ENCODE data around the gene TRHDE. TPM values are rescaled to one million over a fixed set of nuclear protein-coding genes. Genes with fewer than 3 reads are reported as not detected.

TRHDE gene
- total RNA-seq, 1 donor from 2014 or later, result 12.5 TPM

DNA sequence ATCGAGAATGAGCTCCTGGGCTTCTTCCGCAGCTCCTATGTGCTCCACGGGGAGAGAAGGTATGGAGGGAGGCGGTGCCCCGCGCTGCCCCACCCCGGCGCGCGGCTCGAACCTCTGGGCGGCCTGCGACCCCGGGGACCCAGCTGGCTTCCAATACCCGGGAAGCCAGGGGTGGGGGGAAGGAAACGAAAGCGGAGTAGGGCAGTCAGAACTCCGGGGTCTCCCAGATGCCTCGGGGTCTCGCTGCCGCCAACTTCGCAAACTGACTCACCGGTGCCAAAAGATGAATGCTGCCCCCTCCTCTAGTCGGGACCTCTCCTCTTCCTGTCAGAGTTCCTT, 1.3 kb downstream of the TRHDE start:
- H3K27ac ChIP-seq, result peak overlapping the region; percentile 72
- ATAC-seq (peak; percentile 14 to 36), DNase-seq (no peak)
- peaks cover 32% of the 10 kb centered on the region for H3K27me3 ChIP-seq (ENCODE audit: low read depth)
- TF ChIP-seq, protein P1, sequence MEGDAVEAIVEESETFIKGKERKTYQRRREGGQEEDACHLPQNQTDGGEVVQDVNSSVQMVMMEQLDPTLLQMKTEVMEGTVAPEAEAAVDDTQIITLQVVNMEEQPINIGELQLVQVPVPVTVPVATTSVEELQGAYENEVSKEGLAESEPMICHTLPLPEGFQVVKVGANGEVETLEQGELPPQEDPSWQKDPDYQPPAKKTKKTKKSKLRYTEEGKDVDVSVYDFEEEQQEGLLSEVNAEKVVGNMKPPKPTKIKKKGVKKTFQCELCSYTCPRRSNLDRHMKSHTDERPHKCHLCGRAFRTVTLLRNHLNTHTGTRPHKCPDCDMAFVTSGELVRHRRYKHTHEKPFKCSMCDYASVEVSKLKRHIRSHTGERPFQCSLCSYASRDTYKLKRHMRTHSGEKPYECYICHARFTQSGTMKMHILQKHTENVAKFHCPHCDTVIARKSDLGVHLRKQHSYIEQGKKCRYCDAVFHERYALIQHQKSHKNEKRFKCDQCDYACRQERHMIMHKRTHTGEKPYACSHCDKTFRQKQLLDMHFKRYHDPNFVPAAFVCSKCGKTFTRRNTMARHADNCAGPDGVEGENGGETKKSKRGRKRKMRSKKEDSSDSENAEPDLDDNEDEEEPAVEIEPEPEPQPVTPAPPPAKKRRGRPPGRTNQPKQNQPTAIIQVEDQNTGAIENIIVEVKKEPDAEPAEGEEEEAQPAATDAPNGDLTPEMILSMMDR (IDR thresholded peaks at IDR 0.05), result no peak
- intact Hi-C loops (cut with DNase I), result no loop called here
- peak overlapping the region; percentile 61 for H3K4me3 ChIP-seq
- peaks cover 32% of the 10 kb centered on the region for H3K4me1 ChIP-seq
- H3K9me3 ChIP-seq, result no peaks in the 10 kb centered on the region
- no peaks in the 10 kb centered on the region for H3K36me3 ChIP-seq

DNA sequence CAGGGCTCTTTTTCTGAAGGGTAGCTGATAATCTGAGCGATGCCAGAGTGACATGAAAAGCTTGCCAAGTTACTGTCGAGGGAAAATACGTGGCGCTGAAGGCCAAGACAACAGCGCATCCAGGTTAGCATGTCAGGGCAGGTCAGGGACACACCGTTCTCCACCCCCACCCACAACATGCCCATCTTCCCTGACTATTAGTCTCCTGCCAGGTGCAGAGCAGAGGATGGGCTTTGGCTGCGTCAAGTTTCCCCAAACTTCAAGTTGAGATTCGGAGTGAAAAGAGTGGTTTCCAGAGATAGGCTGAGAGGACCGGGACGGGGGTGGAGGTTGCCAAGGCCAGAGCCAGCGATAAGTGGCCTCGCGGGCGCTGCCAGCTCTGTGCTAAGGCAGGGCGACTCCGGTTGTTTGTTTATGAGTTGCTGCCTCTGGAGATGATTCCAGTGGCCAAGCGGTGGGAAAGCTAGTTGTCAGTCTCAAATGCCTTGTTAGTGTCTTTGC, 1.7 kb downstream of the TRHDE start:
- no peaks in the 10 kb centered on the region for H3K9me3 ChIP-seq
- H3K4me1 ChIP-seq, result peaks cover 32% of the 10 kb centered on the region
- TF ChIP-seq, protein P1 (IDR thresholded peaks at IDR 0.05), result no peak
- peaks cover 32% of the 10 kb centered on the region for H3K27me3 ChIP-seq (ENCODE audit: low read depth)
- peak overlapping the region; percentile 61 for H3K4me3 ChIP-seq
- peak in 1 of 2 donors; percentile 15 for ATAC-seq
- DNase-seq, result no peak
- intact Hi-C loops (cut with DNase I), result no loop called here
- H3K36me3 ChIP-seq, result no peaks in the 10 kb centered on the region
- H3K27ac ChIP-seq, result peak overlapping the region; percentile 72

DNA sequence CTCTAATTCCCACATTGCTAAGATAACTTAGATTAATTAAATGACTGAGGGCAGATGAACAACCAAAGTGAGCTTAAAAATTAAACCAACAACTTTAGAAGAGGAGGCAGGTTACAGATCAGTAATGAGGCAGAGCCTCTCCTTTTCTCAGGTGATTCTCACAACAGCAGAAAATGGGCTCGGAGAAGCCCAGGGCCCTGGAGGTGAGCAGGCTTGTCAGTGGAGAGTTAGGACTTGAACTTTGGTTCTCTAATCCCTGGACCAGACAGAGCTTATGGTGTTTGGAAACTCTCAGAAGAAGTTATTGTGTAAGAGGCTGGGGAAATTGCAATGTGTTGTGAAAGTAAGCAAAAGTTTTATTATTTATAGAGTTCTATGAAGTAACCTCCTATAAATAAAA, 2.8 kb downstream of the TRHDE start:
- peaks cover 32% of the 10 kb centered on the region for H3K27me3 ChIP-seq (ENCODE audit: low read depth)
- peak overlapping the region; percentile 61 for H3K4me3 ChIP-seq
- DNase-seq, result no peak
- intact Hi-C loops (cut with DNase I), result no loop called here
- H3K27ac ChIP-seq, result no peak overlapping the region
- TF ChIP-seq, protein P1 (IDR thresholded peaks at IDR 0.05), result no peak
- H3K9me3 ChIP-seq, result no peaks in the 10 kb centered on the region
- no peaks in the 10 kb centered on the region for H3K36me3 ChIP-seq
- H3K4me1 ChIP-seq, result peaks cover 32% of the 10 kb centered on the region
- no peak for ATAC-seq

DNA sequence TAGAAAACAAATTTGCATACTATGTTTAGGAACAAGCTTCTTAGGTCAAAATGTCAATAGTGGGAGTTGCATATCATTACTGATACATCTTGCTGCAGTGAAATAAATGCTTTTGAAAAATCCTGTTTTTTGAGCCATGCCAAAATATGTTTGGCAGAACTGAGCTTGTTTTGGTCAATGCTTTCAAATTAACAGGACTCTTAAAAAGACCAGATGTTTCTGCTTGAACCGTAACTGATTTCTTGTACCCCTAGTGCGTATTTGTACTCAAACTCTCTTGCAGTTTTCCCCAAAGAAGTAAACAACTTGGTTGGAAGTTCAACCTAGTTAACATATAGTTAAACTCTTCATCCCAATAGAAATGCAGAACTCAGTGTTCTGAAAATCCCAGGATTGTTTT, 3.4 kb downstream of the TRHDE start:
- H3K27me3 ChIP-seq (ENCODE audit: low read depth), result peaks cover 32% of the 10 kb centered on the region
- peak overlapping the region; percentile 61 for H3K4me3 ChIP-seq
- DNase-seq, result no peak
- ATAC-seq, result no peak
- intact Hi-C loops (cut with DNase I), result no loop called here
- H3K4me1 ChIP-seq, result peaks cover 32% of the 10 kb centered on the region
- H3K36me3 ChIP-seq, result no peaks in the 10 kb centered on the region
- TF ChIP-seq, protein P1 (IDR thresholded peaks at IDR 0.05), result no peak
- no peaks in the 10 kb centered on the region for H3K9me3 ChIP-seq
- no peak overlapping the region for H3K27ac ChIP-seq

DNA sequence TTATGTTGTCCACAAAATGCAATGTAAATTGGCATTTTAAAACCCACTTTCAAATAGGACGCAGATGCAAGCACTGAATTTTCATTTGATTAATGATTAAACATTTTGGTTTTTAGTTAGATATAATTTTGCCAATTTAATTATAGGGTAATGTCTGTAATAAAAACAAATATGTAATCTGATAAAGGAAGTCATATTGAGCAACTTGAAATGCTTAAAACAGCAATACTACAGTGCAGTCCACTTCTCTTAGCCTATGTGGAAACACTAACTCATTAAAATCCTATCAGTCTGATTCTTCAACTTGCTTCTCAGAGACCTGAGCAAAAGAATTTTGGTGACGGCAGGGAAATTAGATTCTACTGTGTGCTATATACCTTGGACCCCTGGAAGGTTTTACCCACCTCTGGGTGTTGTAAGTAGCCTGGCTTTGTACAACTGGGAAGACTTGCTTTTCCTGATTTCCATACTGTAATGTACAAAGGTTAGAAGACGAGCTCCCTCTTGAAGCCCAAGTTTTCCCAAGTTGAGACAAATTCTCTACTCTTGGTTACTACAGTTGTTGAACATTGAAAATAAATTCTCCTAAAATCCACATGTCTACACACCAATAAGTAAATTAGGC, 4.1 kb downstream of the TRHDE start:
- TF ChIP-seq, protein P1 (IDR thresholded peaks at IDR 0.05), result no peak
- Histone ChIP-seq H3K36me3 (no peaks in the 10 kb centered on the region), H3K4me3 (no peak overlapping the region), H3K27ac (no peak overlapping the region), H3K4me1 (peaks cover 31% of the 10 kb centered on the region), H3K9me3 (no peaks in the 10 kb centered on the region), H3K27me3 (ENCODE audit: low read depth) (peaks cover 32% of the 10 kb centered on the region)
- ATAC-seq, result no peak
- intact Hi-C loops (cut with DNase I), result no loop called here
- no peak for DNase-seq

All from lower lobe of right lung (tissue), 2 donors.